GM21447 (cell line): ENCODE results near the gene NANOS1.
A peak's percentile ranks its signal among the peaks of the same experiment; 100 is the strongest.

ENCODE experiments used
- ATAC-seq: cut with Tn5 transposase; IDR thresholded peaks from one replicate; pipeline ENCODE4 v1.9.1; 2021; ENCODE audit not compliant: unreplicated experiment

Gene NANOS1

GRCh38 chr10:119055472-119055871 is 26.0 kb downstream of the NANOS1 start:
- no peak for ATAC-seq

- ATAC-seq, result no peak
Observed at GRCh38 chr10:119058010-119058409, 28.5 kb downstream of the NANOS1 start.

- ATAC-seq, result no peak
Observed at GRCh38 chr10:119059557-119059956, 30.0 kb downstream of the NANOS1 start.

GRCh38 chr10:119060107-119060506 is 30.6 kb downstream of the NANOS1 start:
- no peak for ATAC-seq

- ATAC-seq, result no peak
Observed at GRCh38 chr10:119061352-119061751, 31.8 kb downstream of the NANOS1 start.

- no peak for ATAC-seq
Observed at GRCh38 chr10:119061926-119062325, 32.4 kb downstream of the NANOS1 start.

- no peak for ATAC-seq
Observed at GRCh38 chr10:119070395-119071165, 41.1 kb downstream of the NANOS1 start.

- ATAC-seq, result no peak
Observed at GRCh38 chr10:119073584-119073983, 44.1 kb downstream of the NANOS1 start.

GRCh38 chr10:119078422-119079179 is 49.1 kb downstream of the NANOS1 start:
- no peak for ATAC-seq

GRCh38 chr10:119079599-119080520 is 50.3 kb downstream of the NANOS1 start:
- peak; percentile 68 for ATAC-seq

- ATAC-seq, result peak; percentile 72
Observed at GRCh38 chr10:119080521-119081259, 51.2 kb downstream of the NANOS1 start, which contains the start of gene EIF3A. TSS of gene EIF3A (minus strand) at chr10:119080817. CDS start at chr10:119080676, 141 bp downstream.
